ENCODE results near the gene STAT3. TPM values are rescaled to one million over a fixed set of nuclear protein-coding genes. Genes with fewer than 3 reads are reported as not detected.
"Not testable (repeated sequence)": the region's sequence is repeated elsewhere in the genome, so short reads cannot be mapped to it uniquely, and the experiment has no call there.

STAT3 gene
- total and polyA plus RNA-seq, 2 donors from 2014 or later = 55.6 to 327 TPM

- no peaks in the 10 kb centered on the region for H3K9me3 ChIP-seq (ENCODE audit: control insufficient read depth in 2 of 3, insufficient read depth in 1 of 3, low read length in 3 of 3)
- no peak for FAIRE-seq
- intact Hi-C loops (cut with DNase I) = no loop called here
- no peaks in the 10 kb centered on the region for H3K4me1 ChIP-seq (ENCODE audit: control insufficient read depth in 2 of 3, insufficient read depth in 2 of 3, low read depth in 1 of 3, low read length in 3 of 3)
- H3K9ac ChIP-seq (ENCODE audit: low read length in 3 of 3) = no peak overlapping the region
- DNase-seq = no peak
- no peaks in the 10 kb centered on the region for H3K27me3 ChIP-seq (ENCODE audit: control insufficient read depth, insufficient read depth, low read length)
- no peak overlapping the region for H3K27ac ChIP-seq (ENCODE audit: low read depth in 2 of 2, low read length in 2 of 2)
- H3K4me3 ChIP-seq (ENCODE audit: low read length in 3 of 3) = no peak overlapping the region
- TF ChIP-seq, protein P1, sequence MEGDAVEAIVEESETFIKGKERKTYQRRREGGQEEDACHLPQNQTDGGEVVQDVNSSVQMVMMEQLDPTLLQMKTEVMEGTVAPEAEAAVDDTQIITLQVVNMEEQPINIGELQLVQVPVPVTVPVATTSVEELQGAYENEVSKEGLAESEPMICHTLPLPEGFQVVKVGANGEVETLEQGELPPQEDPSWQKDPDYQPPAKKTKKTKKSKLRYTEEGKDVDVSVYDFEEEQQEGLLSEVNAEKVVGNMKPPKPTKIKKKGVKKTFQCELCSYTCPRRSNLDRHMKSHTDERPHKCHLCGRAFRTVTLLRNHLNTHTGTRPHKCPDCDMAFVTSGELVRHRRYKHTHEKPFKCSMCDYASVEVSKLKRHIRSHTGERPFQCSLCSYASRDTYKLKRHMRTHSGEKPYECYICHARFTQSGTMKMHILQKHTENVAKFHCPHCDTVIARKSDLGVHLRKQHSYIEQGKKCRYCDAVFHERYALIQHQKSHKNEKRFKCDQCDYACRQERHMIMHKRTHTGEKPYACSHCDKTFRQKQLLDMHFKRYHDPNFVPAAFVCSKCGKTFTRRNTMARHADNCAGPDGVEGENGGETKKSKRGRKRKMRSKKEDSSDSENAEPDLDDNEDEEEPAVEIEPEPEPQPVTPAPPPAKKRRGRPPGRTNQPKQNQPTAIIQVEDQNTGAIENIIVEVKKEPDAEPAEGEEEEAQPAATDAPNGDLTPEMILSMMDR (IDR thresholded peaks at IDR 0.05; ENCODE audit: borderline replicate concordance, extremely low read depth, insufficient read depth) = no peak
- no peaks in the 10 kb centered on the region for H3K36me3 ChIP-seq (ENCODE audit: control insufficient read depth in 2 of 3, insufficient read depth in 3 of 3, low read length in 3 of 3)
Measured at GRCh38 chr17:42268236-42268635, 120.0 kb downstream of the STAT3 start.

- H3K27me3 ChIP-seq (ENCODE audit: control insufficient read depth, insufficient read depth, low read length) = no peaks in the 10 kb centered on the region
- no peak overlapping the region for H3K9ac ChIP-seq (ENCODE audit: low read length in 3 of 3)
- no peaks in the 10 kb centered on the region for H3K4me1 ChIP-seq (ENCODE audit: control insufficient read depth in 2 of 3, insufficient read depth in 2 of 3, low read depth in 1 of 3, low read length in 3 of 3)
- intact Hi-C loops (cut with DNase I) = no loop called here
- TF ChIP-seq, protein P1 (IDR thresholded peaks at IDR 0.05; ENCODE audit: borderline replicate concordance, extremely low read depth, insufficient read depth) = no peak
- no peak overlapping the region for H3K4me3 ChIP-seq (ENCODE audit: low read length in 3 of 3)
- no peaks in the 10 kb centered on the region for H3K9me3 ChIP-seq (ENCODE audit: control insufficient read depth in 2 of 3, insufficient read depth in 1 of 3, low read length in 3 of 3)
- H3K36me3 ChIP-seq (ENCODE audit: control insufficient read depth in 2 of 3, insufficient read depth in 3 of 3, low read length in 3 of 3) = no peaks in the 10 kb centered on the region
- DNase-seq = peak in 1 of 5 donors; percentile 23
- no peak overlapping the region for H3K27ac ChIP-seq (ENCODE audit: low read depth in 2 of 2, low read length in 2 of 2)
- no peak for FAIRE-seq
Measured at GRCh38 chr17:42266918-42267766, 121.1 kb downstream of the STAT3 start.

DNA sequence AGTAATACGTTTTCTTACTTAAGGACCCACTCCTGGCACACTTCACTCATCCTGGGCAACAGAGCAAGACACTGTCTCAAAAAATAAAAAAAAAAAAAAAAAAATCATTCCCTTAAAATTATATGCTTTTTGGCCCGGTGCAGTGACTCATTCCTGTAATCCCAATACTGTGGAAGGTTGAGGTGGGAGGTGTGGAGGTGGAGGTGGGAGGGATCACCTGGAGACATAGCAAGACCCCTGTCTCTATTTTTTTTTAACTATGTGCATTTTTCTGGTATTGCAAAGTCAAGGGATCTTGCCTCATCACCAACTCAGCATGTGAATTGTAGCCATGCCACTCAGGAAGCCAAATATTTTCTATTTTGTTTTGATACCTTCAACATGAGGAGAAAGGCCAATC is 121.8 kb downstream of the STAT3 start:
- Histone ChIP-seq H3K36me3 (ENCODE audit: control insufficient read depth in 2 of 3, insufficient read depth in 3 of 3, low read length in 3 of 3) (no peaks in the 10 kb centered on the region), H3K9ac (ENCODE audit: low read length in 3 of 3) (no peak overlapping the region), H3K9me3 (ENCODE audit: control insufficient read depth in 2 of 3, insufficient read depth in 1 of 3, low read length in 3 of 3) (no peaks in the 10 kb centered on the region), H3K27me3 (ENCODE audit: control insufficient read depth, insufficient read depth, low read length) (no peaks in the 10 kb centered on the region), H3K4me1 (ENCODE audit: control insufficient read depth in 2 of 3, insufficient read depth in 2 of 3, low read depth in 1 of 3, low read length in 3 of 3) (no peaks in the 10 kb centered on the region), H3K27ac (ENCODE audit: low read depth in 2 of 2, low read length in 2 of 2) (no peak overlapping the region), H3K4me3 (ENCODE audit: low read length in 3 of 3) (no peak overlapping the region)
- FAIRE-seq (no peak), DNase-seq (no peak)
- TF ChIP-seq, protein P1 (IDR thresholded peaks at IDR 0.05; ENCODE audit: borderline replicate concordance, extremely low read depth, insufficient read depth) = no peak
- intact Hi-C loops (cut with DNase I) = no loop called here

DNA sequence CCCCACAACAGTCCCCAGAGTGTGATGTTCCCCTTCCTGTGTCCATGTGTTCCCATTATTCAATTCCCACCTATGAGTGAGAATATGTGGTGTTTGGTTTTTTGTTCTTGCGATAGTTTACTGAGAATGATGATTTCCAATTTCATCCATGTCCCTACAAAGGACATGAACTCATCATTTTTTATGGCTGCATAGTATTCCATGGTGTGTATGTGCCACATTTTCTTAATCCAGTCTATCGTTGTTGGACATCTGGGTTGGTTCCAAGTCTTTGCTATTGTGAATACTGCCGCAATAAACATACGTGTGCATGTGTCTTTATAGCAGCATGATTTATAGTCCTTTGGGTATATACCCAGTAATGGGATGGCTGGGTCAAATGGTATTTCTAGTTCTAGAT is 123.9 kb downstream of the STAT3 start:
- H3K4me1 ChIP-seq (ENCODE audit: control insufficient read depth in 2 of 3, insufficient read depth in 2 of 3, low read depth in 1 of 3, low read length in 3 of 3); H3K27ac ChIP-seq (ENCODE audit: low read depth in 2 of 2, low read length in 2 of 2); H3K9me3 ChIP-seq (ENCODE audit: control insufficient read depth in 2 of 3, insufficient read depth in 1 of 3, low read length in 3 of 3); DNase-seq; H3K4me3 ChIP-seq (ENCODE audit: low read length in 3 of 3); H3K27me3 ChIP-seq (ENCODE audit: control insufficient read depth, insufficient read depth, low read length); H3K36me3 ChIP-seq (ENCODE audit: control insufficient read depth in 2 of 3, insufficient read depth in 3 of 3, low read length in 3 of 3); intact Hi-C loops (cut with DNase I); H3K9ac ChIP-seq (ENCODE audit: low read length in 3 of 3); FAIRE-seq: not testable (repeated sequence)

Other genes starting within 250 kb of the STAT3 start
- 159 TPM for gene RAB5C, start 233.5 kb downstream of the STAT3 start, total RNA-seq
- gene RAB5C, start 233.5 kb downstream of the STAT3 start, polyA plus RNA-seq (ENCODE audit: insufficient read depth, low read depth, low replicate concordance) = 286 TPM
- gene KCNH4, start 207.3 kb downstream of the STAT3 start, total RNA-seq = 0.35 TPM
- not detected for gene KCNH4, start 207.3 kb downstream of the STAT3 start, polyA plus RNA-seq (ENCODE audit: insufficient read depth, low read depth, low replicate concordance)
- gene HCRT, start 203.0 kb downstream of the STAT3 start, total RNA-seq = not detected
- gene HCRT, start 203.0 kb downstream of the STAT3 start, polyA plus RNA-seq (ENCODE audit: insufficient read depth, low read depth, low replicate concordance) = not detected
- 41.2 TPM for gene GHDC, start 193.9 kb downstream of the STAT3 start, total RNA-seq
- 37.0 TPM for gene GHDC, start 193.9 kb downstream of the STAT3 start, polyA plus RNA-seq (ENCODE audit: insufficient read depth, low read depth, low replicate concordance)
- gene STAT5B, start 112.1 kb downstream of the STAT3 start, total RNA-seq = 68.0 TPM
- gene STAT5B, start 112.1 kb downstream of the STAT3 start, polyA plus RNA-seq (ENCODE audit: insufficient read depth, low read depth, low replicate concordance) = 20.4 TPM
- gene STAT5A, start 99.9 kb downstream of the STAT3 start, total RNA-seq = 47.9 TPM
- gene STAT5A, start 99.9 kb downstream of the STAT3 start, polyA plus RNA-seq (ENCODE audit: insufficient read depth, low read depth, low replicate concordance) = 11.5 TPM
- gene CAVIN1, start 34.8 kb upstream of the STAT3 start, total RNA-seq = 204 TPM
- gene CAVIN1, start 34.8 kb upstream of the STAT3 start, polyA plus RNA-seq (ENCODE audit: insufficient read depth, low read depth, low replicate concordance) = 67.1 TPM
- gene ATP6V0A1, start 70.4 kb upstream of the STAT3 start, total RNA-seq = 110 TPM
- 108 TPM for gene ATP6V0A1, start 70.4 kb upstream of the STAT3 start, polyA plus RNA-seq (ENCODE audit: insufficient read depth, low read depth, low replicate concordance)
- gene NAGLU, start 147.8 kb upstream of the STAT3 start, total RNA-seq = 37.5 TPM
- 52.7 TPM for gene NAGLU, start 147.8 kb upstream of the STAT3 start, polyA plus RNA-seq (ENCODE audit: insufficient read depth, low read depth, low replicate concordance)
- 0.31 TPM for gene HSD17B1, start 164.5 kb upstream of the STAT3 start, total RNA-seq
- gene HSD17B1, start 164.5 kb upstream of the STAT3 start, polyA plus RNA-seq (ENCODE audit: insufficient read depth, low read depth, low replicate concordance) = 3.3 TPM
- 71.9 TPM for gene COASY, start 173.7 kb upstream of the STAT3 start, total RNA-seq
- 145 TPM for gene COASY, start 173.7 kb upstream of the STAT3 start, polyA plus RNA-seq (ENCODE audit: insufficient read depth, low read depth, low replicate concordance)
- 38.7 TPM for gene MLX, start 178.7 kb upstream of the STAT3 start, total RNA-seq
- 41.0 TPM for gene MLX, start 178.7 kb upstream of the STAT3 start, polyA plus RNA-seq (ENCODE audit: insufficient read depth, low read depth, low replicate concordance)
- 5.8 TPM for gene PSMC3IP, start 189.3 kb upstream of the STAT3 start, total RNA-seq
- gene PSMC3IP, start 189.3 kb upstream of the STAT3 start, polyA plus RNA-seq (ENCODE audit: insufficient read depth, low read depth, low replicate concordance) = 3.6 TPM
- 69.5 TPM for gene RETREG3, start 220.9 kb upstream of the STAT3 start, total RNA-seq
- 22.6 TPM for gene RETREG3, start 220.9 kb upstream of the STAT3 start, polyA plus RNA-seq (ENCODE audit: insufficient read depth, low read depth, low replicate concordance)
- gene TUBG1, start 221.2 kb upstream of the STAT3 start, total RNA-seq = 33.7 TPM
- gene TUBG1, start 221.2 kb upstream of the STAT3 start, polyA plus RNA-seq (ENCODE audit: insufficient read depth, low read depth, low replicate concordance) = 61.9 TPM

Data from kidney (tissue), 14 donors.